H1 (cell line): ENCODE data around the gene CASKIN2. TPM values are rescaled to one million over a fixed set of nuclear protein-coding genes. Genes with fewer than 3 reads are reported as not detected.

ENCODE experiments used
- CTCF ChIA-PET: fragments of 300-600 bp; sonication (Branson Sonifier 250); formaldehyde crosslinking; loops from one replicate; lab custom pipeline; 2021; ENCODE audit not compliant: partially characterized antibody; lab: Charles Lee
- POLR2A ChIA-PET: fragments of 300-600 bp; sonication (Branson Sonifier 250); formaldehyde crosslinking; loops from one replicate; lab custom pipeline; 2021; ENCODE audit warnings: inconsistent platforms; ENCODE audit not compliant: partially characterized antibody; lab: Charles Lee
- DNase-seq, 2 experiments: peaks; one replicate each; pipeline versions ENCODE4 v3.0.0 to v3.0.0-alpha.2; 2010 to 2022; ENCODE audit warnings: low spot score in 2 of 2, low read depth in 1 of 2, mixed read lengths in 1 of 2
- FAIRE-seq: peaks from 2 replicates; lab custom pipeline; 2011; peaks lifted over from hg19 to GRCh38; lab: Jason Lieb, UNC
- H2AFZ ChIP-seq: 2 replicates; pipeline ENCODE4 v1.8.1; 2012; ENCODE audit warnings: low read length, inconsistent platforms
- H2AK5ac ChIP-seq: 2 replicates; pipeline ENCODE4 v1.6.1; 2013; ENCODE audit warnings: low read depth, low read length
- H2BK120ac ChIP-seq: replicated peaks from 2 replicates; pipeline ENCODE3; 2013; ENCODE audit warnings: low read depth, low read length, inconsistent platforms
- H2BK12ac ChIP-seq: 2 replicates; pipeline ENCODE4 v1.6.1; 2013; ENCODE audit warnings: low read depth, low read length
- H2BK15ac ChIP-seq: 2 replicates; pipeline ENCODE4 v1.6.1; 2013; ENCODE audit warnings: low read length
- H2BK20ac ChIP-seq: 2 replicates; pipeline ENCODE4 v1.6.1; 2013; ENCODE audit warnings: low read length
- H2BK5ac ChIP-seq: 2 replicates; pipeline ENCODE4 v1.6.1; 2013; ENCODE audit warnings: low read depth, low read length
- H3K14ac ChIP-seq: 2 replicates; pipeline ENCODE4 v1.6.1; 2013; ENCODE audit warnings: inconsistent platforms; ENCODE audit not compliant: insufficient read length
- H3K18ac ChIP-seq: 2 replicates; pipeline ENCODE4 v1.6.1; 2013; ENCODE audit warnings: low read length; ENCODE audit errors: extremely low read depth
- H3K23ac ChIP-seq: 2 replicates; pipeline ENCODE4 v1.6.1; 2013; ENCODE audit warnings: inconsistent platforms; ENCODE audit not compliant: insufficient read length
- H3K23me2 ChIP-seq: 2 replicates; pipeline ENCODE4 v1.6.1; 2013; ENCODE audit warnings: low read depth, low read length
- H3K27ac ChIP-seq: 2 replicates; pipeline ENCODE4 v1.6.1; 2011; ENCODE audit warnings: low read depth, low read length, inconsistent platforms
- H3K27me3 ChIP-seq, 4 experiments: replicated peaks in 1 of 4; 1 replicate in 1 of 4; 2 replicates in 3 of 4; pipeline versions ENCODE4 v1.6.1 to v1.8.1; 2011 to 2013; ENCODE audit warnings: low read length in 3 of 4, mild to moderate bottlenecking in 3 of 4, inconsistent platforms in 2 of 4, mixed read lengths in 2 of 4, moderate library complexity in 1 of 4; ENCODE audit not compliant: control insufficient read depth in 3 of 4, insufficient read depth in 3 of 4; ENCODE audit errors: extremely low read depth in 1 of 4
- H3K36me3 ChIP-seq, 4 experiments: 2 replicates each; pipeline versions ENCODE4 v1.6.1 to v1.8.1; 2011 to 2013; ENCODE audit warnings: mild to moderate bottlenecking in 4 of 4, low read length in 3 of 4, moderate library complexity in 2 of 4, control low read depth in 1 of 4, inconsistent platforms in 1 of 4; ENCODE audit not compliant: insufficient read depth in 4 of 4, control insufficient read depth in 2 of 4
- H3K4ac ChIP-seq: replicated peaks from 2 replicates; pipeline ENCODE3; 2013; ENCODE audit warnings: low read length, low read depth, mixed read lengths, inconsistent platforms; ENCODE audit not compliant: insufficient read length
- H3K4me1 ChIP-seq, 4 experiments: replicated peaks in 1 of 4; 1 replicate in 1 of 4; 2 replicates in 3 of 4; pipeline versions ENCODE4 v1.6.1 to v1.8.1; 2011 to 2013; ENCODE audit warnings: low read length in 3 of 4, inconsistent platforms in 2 of 4, mixed read lengths in 1 of 4; ENCODE audit not compliant: insufficient read depth in 4 of 4, control insufficient read depth in 3 of 4
- H3K4me2 ChIP-seq, 2 experiments: 2 replicates each; pipeline versions ENCODE4 v1.6.1 to v1.8.1; 2011 to 2013; ENCODE audit warnings: low read depth in 2 of 2, low read length in 2 of 2, control low read depth in 1 of 2, inconsistent platforms in 1 of 2, mild to moderate bottlenecking in 1 of 2; ENCODE audit not compliant: insufficient read depth in 1 of 2
- H3K4me3 ChIP-seq, 4 experiments: fragments of 200-600, 300-600 bp in 1 of 4; sonication (generic), shearing (Covaris generic), sonication (Bioruptor Twin) in 1 of 4; 2 replicates each; pipeline versions ENCODE4 v1.5.1 to v1.8.1; 2011 to 2016; ENCODE audit warnings: low read length in 4 of 4, low read depth in 3 of 4, control low read depth in 2 of 4, inconsistent platforms in 2 of 4, mild to moderate bottlenecking in 2 of 4, mixed read lengths in 1 of 4, moderate library complexity in 1 of 4; ENCODE audit not compliant: insufficient read depth in 2 of 4; ENCODE audit errors: extremely low read depth in 1 of 4
- H3K56ac ChIP-seq: replicated peaks from 2 replicates; pipeline ENCODE3; 2013; ENCODE audit warnings: low read depth, mild to moderate bottlenecking, mixed read lengths, low read length, inconsistent platforms; ENCODE audit not compliant: insufficient read length
- H3K79me1 ChIP-seq: 2 replicates; pipeline ENCODE4 v1.6.1; 2013; ENCODE audit warnings: low read depth, low read length, control low read depth
- H3K79me2 ChIP-seq, 2 experiments: 2 replicates each; pipeline versions ENCODE4 v1.6.1 to v1.8.1; 2012 to 2013; ENCODE audit warnings: low read length in 2 of 2, mild to moderate bottlenecking in 2 of 2, inconsistent platforms in 1 of 2; ENCODE audit not compliant: insufficient read depth in 2 of 2, control insufficient read depth in 1 of 2
- H3K9ac ChIP-seq, 4 experiments: replicated peaks in 1 of 4; 1 replicate in 1 of 4; 2 replicates in 3 of 4; pipeline versions ENCODE4 v1.6.1 to v1.8.1; 2011 to 2013; ENCODE audit warnings: low read depth in 3 of 4, low read length in 3 of 4, control low read depth in 2 of 4, mild to moderate bottlenecking in 2 of 4, moderate library complexity in 2 of 4, inconsistent platforms in 1 of 4; ENCODE audit errors: extremely low read depth in 1 of 4
- H3K9me3 ChIP-seq, 2 experiments: 2 replicates each; pipeline versions ENCODE4 v1.6.1 to v1.8.1; 2012 to 2013; ENCODE audit warnings: mild to moderate bottlenecking in 2 of 2, moderate library complexity in 2 of 2, control low read depth in 1 of 2, inconsistent platforms in 1 of 2, low read depth in 1 of 2, low read length in 1 of 2, mixed read lengths in 1 of 2; ENCODE audit not compliant: insufficient read depth in 2 of 2
- H4K20me1 ChIP-seq, 2 experiments: replicated peaks in 1 of 2; 2 replicates each; pipeline versions ENCODE3 to v1.8.1; 2011 to 2013; ENCODE audit warnings: inconsistent platforms in 2 of 2, low read length in 2 of 2, mild to moderate bottlenecking in 1 of 2; ENCODE audit not compliant: insufficient read depth in 2 of 2, control insufficient read depth in 1 of 2
- H4K5ac ChIP-seq: 2 replicates; pipeline ENCODE4 v1.6.1; 2013; ENCODE audit warnings: low read length, low read depth, mixed read lengths, inconsistent platforms; ENCODE audit not compliant: insufficient read length
- H4K8ac ChIP-seq: 2 replicates; pipeline ENCODE4 v1.8.0; 2013; ENCODE audit warnings: mild to moderate bottlenecking, moderate library complexity, low read length, inconsistent platforms; ENCODE audit not compliant: insufficient read depth; ENCODE audit errors: extremely low read depth
- H4K91ac ChIP-seq: replicated peaks from 2 replicates; pipeline ENCODE3; 2013; ENCODE audit warnings: low read length, mixed read lengths, inconsistent platforms; ENCODE audit not compliant: insufficient read length
- CBX5 ChIP-seq: fragments of 300-800, 300-1000 bp; sonication (generic); IDR thresholded peaks from 2 replicates; pipeline ENCODE4 v1.7.1; 2016; ENCODE audit warnings: antibody characterized with exemption, low read length, low read depth
- CHD1 ChIP-seq: IDR thresholded peaks from 2 replicates; pipeline ENCODE4 v1.6.1; 2012; ENCODE audit warnings: low read depth, low read length, improper control_type of control experiment
- EP300 ChIP-seq, 2 experiments: IDR thresholded peaks; 1 replicate in 1 of 2; 2 replicates in 1 of 2; pipeline ENCODE4 v1.6.1; 2011 to 2012; ENCODE audit warnings: low read depth in 2 of 2, low read length in 2 of 2, mild to moderate bottlenecking in 2 of 2, borderline replicate concordance in 1 of 2, inconsistent platforms in 1 of 2, moderate library complexity in 1 of 2
- GTF2F1 ChIP-seq: IDR thresholded peaks from 2 replicates; pipeline ENCODE4 v1.6.1; 2012; ENCODE audit warnings: low read depth, low read length, improper control_type of control experiment, borderline replicate concordance
- KDM5A ChIP-seq: fragments of 200-600 bp; IDR thresholded peaks from 2 replicates; pipeline ENCODE4 v1.7.1; 2012; ENCODE audit warnings: mild to moderate bottlenecking, low read length, inconsistent platforms, mixed read lengths
- NRF1 ChIP-seq: IDR thresholded peaks from 2 replicates; pipeline ENCODE4 v1.6.1; 2011; ENCODE audit warnings: mild to moderate bottlenecking, low read depth, low read length, improper control_type of control experiment
- SIN3A ChIP-seq, 2 experiments: IDR thresholded peaks in 1 of 2; conservative IDR thresholded peaks in 1 of 2; 2 replicates each; pipeline ENCODE4 v1.6.1; 2011 to 2012; ENCODE audit warnings: low read length in 2 of 2, improper control_type of control experiment in 1 of 2, low read depth in 1 of 2, mild to moderate bottlenecking in 1 of 2
- SP1 ChIP-seq: IDR thresholded peaks from 2 replicates; pipeline ENCODE4 v1.6.1; 2011; ENCODE audit warnings: low read depth, low read length
- SUZ12 ChIP-seq: fragments of 200-600 bp; sonication (generic); IDR thresholded peaks from 2 replicates; pipeline ENCODE4 v1.6.1; 2012; ENCODE audit warnings: mild to moderate bottlenecking, inconsistent platforms, low read length, moderate library complexity, mixed read lengths
- TAF1 ChIP-seq: IDR thresholded peaks from 2 replicates; pipeline ENCODE4 v1.6.1; 2011; ENCODE audit warnings: mild to moderate bottlenecking, low read depth, low read length
- TBP ChIP-seq: IDR thresholded peaks from 2 replicates; pipeline ENCODE4 v1.6.1; 2011; ENCODE audit warnings: low read depth, low read length, improper control_type of control experiment
- WGBS, 2 experiments: shearing (Covaris generic) in 1 of 2; methylation state at CpG; one replicate each; pipeline versions ENCODE4 v1.1.6 to v1.1.7; 2013 to 2015; ENCODE audit warnings: low lambda C conversion rate in 2 of 2, mixed read lengths in 2 of 2, inconsistent platforms in 1 of 2, low coverage in 1 of 2, missing lambda C conversion rate in 1 of 2; ENCODE audit not compliant: insufficient replicate concordance in 2 of 2, insufficient coverage in 1 of 2, insufficient read length in 1 of 2; ENCODE audit errors: extremely low coverage in 1 of 2, missing lambda C conversion rate in 1 of 2; 5-methylcytosine and 5-hydroxymethylcytosine counted together
- polyA plus RNA-seq, 7 experiments: library from polyadenylated mRNA; depleted of rRNA in 3 of 7; stranded (reverse) in 5 of 7; unstranded in 2 of 7; fragments of >200 nt in 5 of 7; fragments of 200-250 nt in 2 of 7; gene quantifications; 1 replicate in 5 of 7; 2 replicates in 1 of 7; 4 replicates in 1 of 7; pipeline versions ENCODE4 v1.2.1 to v1.2.3, GENCODE V29; 2011 to 2013; ENCODE audit warnings: missing spikeins in 2 of 7, mixed read lengths in 2 of 7
- total RNA-seq: library from RNA; stranded (reverse); fragmentation: NEBNext Ultra II Directional; extraction: Animal tissue kit (Norgen Biotek cat#: 25700); gene quantifications from 2 replicates; pipeline ENCODE4 v1.2.1, GENCODE V29; 2021
- TF ChIP-seq, protein P1 (sequence below): IDR thresholded peaks from 2 replicates; pipeline ENCODE4 v1.6.1; 2012; ENCODE audit warnings: inconsistent platforms

The CASKIN2 gene
- total and polyA plus RNA-seq, 2 of the 8 experiments (the other 6 are each of a cell fraction or from before 2014, with no cell fraction given), result 6.7 to 32.3 TPM

GRCh38 chr17:75472119-75472518 lies 43.2 kb downstream of the CASKIN2 start:
- Histone ChIP-seq H3K27me3 (no peaks in the 10 kb centered on the region), H3K27ac (no peak overlapping the region), H3K36me3 (peaks cover 0 to 10% (median 6%) of the 10 kb centered on the region in 4 experiments; a peak in 5 of 8 replicates), H2BK120ac (no peak overlapping the region), H3K56ac (no peak overlapping the region), H3K23me2 (no peaks in the 10 kb centered on the region), H3K9ac (no peak overlapping the region), H3K4me3 (no peak overlapping the region), H2AK5ac (no peak overlapping the region), H2BK12ac (no peak overlapping the region), H4K91ac (no peak overlapping the region), H3K4me1 (no peaks in the 10 kb centered on the region), H2BK5ac (no peak overlapping the region), H3K14ac (no peak overlapping the region), H2AFZ (no peak overlapping the region), H3K79me1 (peaks cover 4% of the 10 kb centered on the region; the same call in 1 of the 2 replicates), H3K9me3 (no peaks in the 10 kb centered on the region), H2BK20ac (no peak overlapping the region), H3K18ac (no peak overlapping the region), H3K79me2 (no peaks in the 10 kb centered on the region), H4K20me1 (peaks cover 0 to 2% of the 10 kb centered on the region in 2 experiments), H2BK15ac (no peak overlapping the region), H3K4ac (no peak overlapping the region), H4K8ac (no peak overlapping the region), H3K23ac (no peak overlapping the region), H3K4me2 (no peak overlapping the region), H4K5ac (no peak overlapping the region)
- FAIRE-seq (no peak), DNase-seq (no peak)
- CTCF ChIA-PET, result interaction anchor here (0.6 to 2.1 kb wide), 2 partner anchors 31 to 240 kb away, joined by 4 to 6 read pairs; no protein-coding TSS in a partner anchor
- 70% methylated on average over 4 of the region's 4 CpGs; no CpG with 5 or more reads in 1 of the 2 experiments for WGBS, 2 experiments
- POLR2A ChIA-PET, result interaction anchor here (0.6 to 1.2 kb wide), 3 partner anchors 10 to 1024 kb away, joined by 3 read pairs; no protein-coding TSS in a partner anchor
- TF ChIP-seq CBX5 (no peak), KDM5A (no peak), TBP (no peak), SIN3A (conservative IDR thresholded peaks at IDR 0.05 in 1 of 2, IDR thresholded peaks at IDR 0.05 in 1 of 2; ENCODE audit: low read depth in 1 of 2, low read length in 2 of 2) (no peak), SUZ12 (no peak), GTF2F1 (no peak), SP1 (no peak), CHD1 (no peak), TAF1 (no peak), NRF1 (no peak), EP300 (IDR thresholded peaks at IDR 0.05; ENCODE audit: borderline replicate concordance in 1 of 2, low read depth in 2 of 2, low read length in 2 of 2) (no peak)
- TF ChIP-seq, protein P1, sequence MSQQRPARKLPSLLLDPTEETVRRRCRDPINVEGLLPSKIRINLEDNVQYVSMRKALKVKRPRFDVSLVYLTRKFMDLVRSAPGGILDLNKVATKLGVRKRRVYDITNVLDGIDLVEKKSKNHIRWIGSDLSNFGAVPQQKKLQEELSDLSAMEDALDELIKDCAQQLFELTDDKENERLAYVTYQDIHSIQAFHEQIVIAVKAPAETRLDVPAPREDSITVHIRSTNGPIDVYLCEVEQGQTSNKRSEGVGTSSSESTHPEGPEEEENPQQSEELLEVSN, result no peak
